GM10248 (cell line): ENCODE data around the gene BRDT.

Experiments
- CTCF ChIA-PET: fragments of 300-600 bp; sonication (Branson Sonifier 250); formaldehyde crosslinking; extraction: SDS; loops from one replicate; lab custom pipeline; 2021; ENCODE audit warnings: antibody characterized with exemption; lab: Yijun Ruan, JAX
- POLR2A ChIA-PET: fragments of 350-650 bp; sonication (Branson Sonifier 250); formaldehyde crosslinking; extraction: SDS; loops from one replicate; lab custom pipeline; 2020; ENCODE audit warnings: antibody characterized with exemption; lab: Yijun Ruan, JAX
- DNase-seq: peaks from one replicate; pipeline ENCODE4 v3.0.0; 2012; ENCODE audit errors: extremely low spot score
- TF ChIP-seq, protein P1 (sequence below): IDR thresholded peaks from 2 replicates; pipeline ENCODE4 v1.5.1; 2012; ENCODE audit warnings: mild to moderate bottlenecking, low read depth; ENCODE audit errors: extremely low read depth, missing control alignments, control extremely low read depth

Gene BRDT

DNA sequence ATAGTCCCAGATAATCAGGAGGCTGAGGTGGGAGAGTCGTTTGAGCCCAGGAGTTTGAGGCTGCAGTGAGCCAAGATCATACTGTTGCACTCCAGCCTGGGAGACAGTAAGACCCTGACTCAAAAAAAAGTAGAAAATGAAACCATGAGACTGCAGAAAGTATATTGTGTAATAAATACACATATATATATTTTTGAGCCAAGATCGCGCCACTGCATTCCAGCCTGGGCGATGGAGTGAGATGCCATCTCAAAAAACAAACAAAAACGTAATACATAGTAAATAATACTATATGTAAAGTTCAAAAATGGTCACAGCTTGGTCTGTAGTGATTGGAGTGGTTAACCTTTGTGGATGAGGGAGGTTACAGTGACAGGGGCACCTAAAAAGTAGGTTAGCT, 9.7 kb downstream of the BRDT start:
- CTCF ChIA-PET = interaction anchor here (1.0 to 1.8 kb wide), 3 partner anchors 8 to 51 kb away, joined by 3 to 4 read pairs (median 3); partner anchors contain the start of gene BRDT

DNA sequence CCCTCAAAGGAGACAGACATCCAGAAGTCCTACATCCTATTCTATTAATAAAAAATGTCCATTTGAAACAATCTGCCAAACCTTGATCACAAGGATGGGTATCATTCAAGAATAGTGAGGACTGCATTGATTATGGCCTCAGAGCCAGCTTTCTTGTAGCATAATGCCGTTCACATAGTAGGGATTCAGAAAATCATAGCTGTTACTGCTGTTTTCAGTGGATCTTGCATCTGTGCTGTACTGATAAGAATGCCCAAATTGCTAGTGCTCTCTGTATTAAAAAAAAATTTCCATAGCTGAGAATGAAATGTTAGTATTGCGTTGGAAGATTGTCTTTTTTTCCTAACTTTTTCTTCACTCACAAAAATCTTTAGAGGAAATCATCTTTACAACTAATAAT, 19.1 kb downstream of the BRDT start:
- TF ChIP-seq, protein P1, sequence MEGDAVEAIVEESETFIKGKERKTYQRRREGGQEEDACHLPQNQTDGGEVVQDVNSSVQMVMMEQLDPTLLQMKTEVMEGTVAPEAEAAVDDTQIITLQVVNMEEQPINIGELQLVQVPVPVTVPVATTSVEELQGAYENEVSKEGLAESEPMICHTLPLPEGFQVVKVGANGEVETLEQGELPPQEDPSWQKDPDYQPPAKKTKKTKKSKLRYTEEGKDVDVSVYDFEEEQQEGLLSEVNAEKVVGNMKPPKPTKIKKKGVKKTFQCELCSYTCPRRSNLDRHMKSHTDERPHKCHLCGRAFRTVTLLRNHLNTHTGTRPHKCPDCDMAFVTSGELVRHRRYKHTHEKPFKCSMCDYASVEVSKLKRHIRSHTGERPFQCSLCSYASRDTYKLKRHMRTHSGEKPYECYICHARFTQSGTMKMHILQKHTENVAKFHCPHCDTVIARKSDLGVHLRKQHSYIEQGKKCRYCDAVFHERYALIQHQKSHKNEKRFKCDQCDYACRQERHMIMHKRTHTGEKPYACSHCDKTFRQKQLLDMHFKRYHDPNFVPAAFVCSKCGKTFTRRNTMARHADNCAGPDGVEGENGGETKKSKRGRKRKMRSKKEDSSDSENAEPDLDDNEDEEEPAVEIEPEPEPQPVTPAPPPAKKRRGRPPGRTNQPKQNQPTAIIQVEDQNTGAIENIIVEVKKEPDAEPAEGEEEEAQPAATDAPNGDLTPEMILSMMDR = no peak
- CTCF ChIA-PET = no interaction called here
- DNase-seq = no peak
- POLR2A ChIA-PET = no interaction called here

More for the DNA sequence above, 9.7 kb downstream of the BRDT start:
- TF ChIP-seq, protein P1 = no peak
- POLR2A ChIA-PET = no interaction called here
- DNase-seq = no peak

DNA sequence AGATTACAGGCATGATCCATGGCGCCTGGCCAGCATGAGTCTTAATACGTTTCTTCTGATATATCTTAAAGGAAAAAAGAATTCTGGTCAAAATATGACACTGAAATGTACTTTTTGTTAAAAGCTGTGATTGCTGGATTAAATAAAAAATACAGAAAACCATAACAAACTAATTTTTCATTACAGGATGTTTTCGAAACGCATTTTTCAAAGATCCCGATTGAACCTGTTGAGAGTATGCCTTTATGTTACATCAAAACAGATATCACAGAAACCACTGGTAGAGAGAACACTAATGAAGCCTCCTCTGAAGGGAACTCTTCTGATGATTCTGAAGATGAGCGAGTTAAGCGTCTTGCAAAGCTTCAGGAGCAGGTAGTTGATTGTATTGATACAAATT, 30.2 kb downstream of the BRDT start:
- TF ChIP-seq, protein P1 = no peak
- CTCF ChIA-PET = interaction anchor here (2.8 kb wide), 1 partner anchor 12 kb away, joined by 9 read pairs; no protein-coding TSS in a partner anchor
- DNase-seq = no peak
- POLR2A ChIA-PET = no interaction called here

DNA sequence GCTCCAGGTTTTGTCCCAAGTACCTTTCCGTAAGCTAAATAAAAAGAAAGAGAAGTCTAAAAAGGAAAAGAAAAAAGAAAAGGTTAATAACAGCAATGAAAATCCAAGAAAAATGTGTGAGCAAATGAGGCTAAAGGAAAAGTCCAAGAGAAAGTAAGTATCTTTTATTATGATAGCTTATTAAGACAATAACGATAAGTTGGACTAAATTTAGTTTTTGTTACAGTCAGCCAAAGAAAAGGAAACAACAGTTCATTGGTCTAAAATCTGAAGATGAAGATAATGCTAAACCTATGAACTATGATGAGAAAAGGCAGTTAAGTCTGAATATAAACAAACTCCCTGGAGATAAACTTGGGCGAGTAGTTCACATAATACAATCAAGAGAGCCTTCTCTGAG, 31.5 kb downstream of the BRDT start:
- CTCF ChIA-PET = interaction anchor here (1.1 to 2.8 kb wide), 3 partner anchors 11 to 191 kb away, joined by 3 to 9 read pairs (median 7); no protein-coding TSS in a partner anchor
- no peak for DNase-seq
- TF ChIP-seq, protein P1 = no peak
- POLR2A ChIA-PET = no interaction called here

DNA sequence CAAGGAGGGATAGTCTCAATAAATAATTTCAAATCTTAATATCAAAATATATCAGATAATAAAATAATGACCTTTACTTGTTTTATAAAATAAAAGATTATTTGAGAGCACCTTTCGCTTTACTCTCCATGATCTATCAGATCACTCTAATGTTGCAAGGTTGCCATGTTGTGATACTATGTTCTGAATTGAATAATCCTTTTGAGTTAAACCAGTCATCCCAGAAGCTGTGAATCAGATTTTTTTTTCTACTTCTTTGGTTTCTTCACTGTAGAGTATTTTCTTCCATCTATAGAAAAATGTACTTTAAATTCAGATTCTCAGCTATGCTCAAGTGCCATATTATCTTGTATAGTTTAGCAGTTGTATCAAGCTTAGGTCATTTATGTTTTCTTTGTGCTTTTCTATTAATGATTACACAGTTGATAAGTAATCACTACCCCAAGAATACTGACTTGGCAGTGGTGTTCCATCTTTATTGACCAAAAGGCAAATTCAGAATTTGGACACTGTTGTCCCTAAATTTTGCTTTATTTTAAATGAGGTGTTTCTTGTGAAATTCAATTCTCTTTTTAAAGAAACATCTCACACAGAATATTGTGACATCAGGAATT, 32.9 kb downstream of the BRDT start:
- CTCF ChIA-PET = interaction anchor here (0.9 to 2.8 kb wide), 3 partner anchors 9 to 15 kb away, joined by 3 to 9 read pairs (median 7); no protein-coding TSS in a partner anchor
- no peak for DNase-seq
- TF ChIP-seq, protein P1 = no peak
- POLR2A ChIA-PET = no interaction called here

DNA sequence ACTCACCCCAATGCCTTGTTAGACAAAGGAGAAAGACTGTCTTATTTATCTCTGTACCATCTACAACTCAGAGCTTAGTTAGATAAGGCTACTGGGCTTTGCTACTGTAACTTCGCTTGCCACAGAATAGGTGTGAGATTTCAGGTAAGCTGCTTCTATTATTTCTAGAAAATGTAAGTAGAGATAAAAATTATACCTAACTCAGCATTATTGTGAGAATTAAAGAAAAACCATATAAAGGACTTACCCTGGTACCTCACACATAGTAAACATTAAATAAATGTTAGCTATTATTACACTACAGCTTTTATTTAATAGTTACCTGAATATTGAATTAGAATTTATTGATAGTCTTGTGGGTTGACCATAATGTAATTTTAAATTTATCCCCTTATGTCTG, 44.1 kb downstream of the BRDT start:
- TF ChIP-seq, protein P1 = no peak
- POLR2A ChIA-PET = no interaction called here
- CTCF ChIA-PET = interaction anchor here (0.9 to 1.4 kb wide), 2 partner anchors 12 to 825 kb away, joined by 5 read pairs; no protein-coding TSS in a partner anchor
- DNase-seq = no peak
